Chondrocyte (in vitro differentiated cells): Measurements from ENCODE around the gene MBTD1. TPM values are rescaled to one million over a fixed set of nuclear protein-coding genes. Genes with fewer than 3 reads are reported as not detected.
A peak's percentile ranks its signal among the peaks of the same experiment; 100 is the strongest.

Experiments
- DNase-seq: peaks from one replicate; pipeline ENCODE4 v3.0.0; 2021; ENCODE audit warnings: mixed read lengths, low spot score
- H3K27ac Mint-ChIP-seq: one replicate; pipeline ENCODE4 v1.8.0; 2021; ENCODE audit warnings: mild to moderate bottlenecking, moderate library complexity, mixed read lengths; ENCODE audit not compliant: unreplicated experiment
- H3K27me3 Mint-ChIP-seq: 2 replicates; pipeline ENCODE4 v1.8.0; 2021; ENCODE audit warnings: low read depth, mixed read lengths
- H3K36me3 Mint-ChIP-seq: 2 replicates; pipeline ENCODE4 v1.8.0; 2021; ENCODE audit warnings: low read depth, mixed read lengths
- H3K4me1 Mint-ChIP-seq: 2 replicates; pipeline ENCODE4 v1.8.0; 2021; ENCODE audit warnings: low read depth, mild to moderate bottlenecking, mixed read lengths
- H3K4me3 Mint-ChIP-seq: one replicate; pipeline ENCODE4 v1.8.0; 2021; ENCODE audit warnings: mild to moderate bottlenecking, moderate library complexity, mixed read lengths; ENCODE audit not compliant: unreplicated experiment
- H3K9me3 Mint-ChIP-seq: 2 replicates; pipeline ENCODE4 v1.8.0; 2021; ENCODE audit warnings: low read depth, mixed read lengths
- CTCF ChIP-seq: fragments of 200-600 bp; sonication (generic); IDR thresholded peaks from 2 replicates; pipeline ENCODE4 v1.5.0; 2021; ENCODE audit warnings: antibody characterized with exemption, mild to moderate bottlenecking, moderate library complexity
- total RNA-seq: library from RNA; stranded (reverse); gene quantifications from 3 replicates; pipeline ENCODE4 v1.2.1, GENCODE V29; 2021

The MBTD1 gene
- total RNA-seq, 1 donor from 2014 or later = 10.9 TPM

GRCh38 chr17:51161541-51161940 lies 98.3 kb downstream of the MBTD1 start:
- Mint-ChIP-seq H3K27ac (no peak overlapping the region), H3K27me3 (no peaks in the 10 kb centered on the region), H3K4me1 (peaks cover 12% of the 10 kb centered on the region), H3K36me3 (peaks cover 21% of the 10 kb centered on the region), H3K4me3 (no peak overlapping the region), H3K9me3 (no peaks in the 10 kb centered on the region)
- no peak for DNase-seq
- no peak for TF ChIP-seq CTCF

GRCh38 chr17:51159604-51160003 lies 100.2 kb downstream of the MBTD1 start:
- no peak for TF ChIP-seq CTCF
- Mint-ChIP-seq H3K9me3 (no peaks in the 10 kb centered on the region), H3K27me3 (no peaks in the 10 kb centered on the region), H3K27ac (no peak overlapping the region), H3K4me1 (peaks cover 8% of the 10 kb centered on the region), H3K4me3 (no peak overlapping the region), H3K36me3 (peaks cover 21% of the 10 kb centered on the region)
- DNase-seq = no peak

GRCh38 chr17:51155416-51155815 lies 104.4 kb downstream of the MBTD1 start:
- peaks cover 10% of the 10 kb centered on the region for H3K36me3 Mint-ChIP-seq
- no peak for DNase-seq
- H3K4me1 Mint-ChIP-seq = peaks cover 8% of the 10 kb centered on the region
- H3K4me3 Mint-ChIP-seq = no peak overlapping the region
- no peaks in the 10 kb centered on the region for H3K9me3 Mint-ChIP-seq
- no peaks in the 10 kb centered on the region for H3K27me3 Mint-ChIP-seq
- no peak overlapping the region for H3K27ac Mint-ChIP-seq
- no peak for TF ChIP-seq CTCF

- Mint-ChIP-seq H3K4me3 (no peak overlapping the region), H3K36me3 (peaks cover 4% of the 10 kb centered on the region), H3K27ac (no peak overlapping the region), H3K9me3 (no peaks in the 10 kb centered on the region), H3K4me1 (peaks cover 8% of the 10 kb centered on the region), H3K27me3 (no peaks in the 10 kb centered on the region)
- DNase-seq = no peak
- no peak for TF ChIP-seq CTCF
These were observed 105.7 kb downstream of the MBTD1 start for GRCh38 chr17:51154176-51154575.

GRCh38 chr17:51153210-51154072 lies 106.4 kb downstream of the MBTD1 start, which contains the start of gene NME1:
TSS of gene NME1 (plus strand) at chr17:51153559. CDS start at chr17:51155655, 2,096 bp downstream.
- peaks cover 8% of the 10 kb centered on the region for H3K4me1 Mint-ChIP-seq
- H3K27ac Mint-ChIP-seq = no peak within 1 kb of the TSS
- peak; percentile 97 for TF ChIP-seq CTCF
- H3K4me3 Mint-ChIP-seq = no peak within 1 kb of the TSS
- H3K9me3 Mint-ChIP-seq = no peaks in the 10 kb centered on the region
- DNase-seq = peak; percentile 98
- peaks cover 4% of the 10 kb centered on the region for H3K36me3 Mint-ChIP-seq
- no peaks in the 10 kb centered on the region for H3K27me3 Mint-ChIP-seq
